GM13976 (cell line): ENCODE measurements around the gene NAIP.
"Not testable (repeated sequence)": the region's sequence is repeated elsewhere in the genome, so short reads cannot be mapped to it uniquely, and the experiment has no call there.

Source experiments
- DNase-seq: peaks from one replicate; pipeline ENCODE4 v3.0.0; 2012; ENCODE audit warnings: low spot score
- CTCF ChIP-seq: IDR thresholded peaks from 2 replicates; pipeline ENCODE4 v1.5.1; 2012; ENCODE audit warnings: borderline replicate concordance, mild to moderate bottlenecking; ENCODE audit not compliant: insufficient read depth; ENCODE audit errors: extremely low read depth, missing control alignments, control extremely low read depth
- in situ Hi-C: fragments of 300-500 bp; cut with MboI; formaldehyde crosslinking; loops from one replicate; pipeline ENCODE4 v1.12.0; 2022; ENCODE audit warnings: low sequenced_read_pairs, mixed read lengths, inconsistent platforms; ENCODE audit not compliant: unreplicated experiment

The NAIP gene

GRCh38 chr5:71025289-71025953 is at the start of gene NAIP:
TSS of gene NAIP (minus strand) at chr5:71025339. CDS start at chr5:71012915, 12,424 bp downstream.
- DNase-seq, in situ Hi-C loops: not testable (repeated sequence)

- in situ Hi-C loops, result not testable (repeated sequence)
Measured at GRCh38 chr5:71067262-71067928, 42.3 kb upstream of the NAIP start, which contains the start of gene GTF2H2. TSS of gene GTF2H2 (minus strand) at chr5:71067676. CDS start at chr5:71062763, 4,913 bp downstream.

GRCh38 chr5:71061322-71061721 is 36.2 kb upstream of the NAIP start:
- in situ Hi-C loops, DNase-seq: not testable (repeated sequence)

More at GRCh38 chr5:71067262-71067928, 42.3 kb upstream of the NAIP start, which contains the start of gene GTF2H2:
- DNase-seq, result not testable (repeated sequence)

- DNase-seq, in situ Hi-C loops: not testable (repeated sequence)
Measured at GRCh38 chr5:71059426-71059825, 34.3 kb upstream of the NAIP start.

GRCh38 chr5:71044808-71045207 is 19.7 kb upstream of the NAIP start:
- in situ Hi-C loops, DNase-seq: not testable (repeated sequence)

- DNase-seq, in situ Hi-C loops: not testable (repeated sequence)
Measured at GRCh38 chr5:71044128-71044527, 19.0 kb upstream of the NAIP start.

- DNase-seq, in situ Hi-C loops: not testable (repeated sequence)
Measured at GRCh38 chr5:71031046-71031776, 6.1 kb upstream of the NAIP start.

GRCh38 chr5:71020643-71021042 is 4.5 kb downstream of the NAIP start:
- DNase-seq, in situ Hi-C loops: not testable (repeated sequence)

- DNase-seq, in situ Hi-C loops: not testable (repeated sequence)
Measured at GRCh38 chr5:71018376-71019005, 6.6 kb downstream of the NAIP start.

GRCh38 chr5:71014176-71014575 is 11.0 kb downstream of the NAIP start:
- DNase-seq, result no peak
- in situ Hi-C loops, result no loop called here
- no peak for TF ChIP-seq CTCF

- no peak for TF ChIP-seq CTCF
- no peak for DNase-seq
- in situ Hi-C loops, result no loop called here
Measured at GRCh38 chr5:71013575-71013974, 11.6 kb downstream of the NAIP start.
